K562 (cell line): ENCODE data around the gene CSNK2A1.
A peak's percentile ranks its signal among the peaks of the same experiment; 100 is the strongest.

Experiments
- CTCF ChIP-seq, 3 experiments: IDR thresholded peaks in 2 of 3; conservative IDR thresholded peaks in 1 of 3; 2 replicates each; pipeline ENCODE4 v1.5.1; 2011 to 2012; ENCODE audit warnings: low read length in 3 of 3, mild to moderate bottlenecking in 3 of 3, control low read depth in 2 of 3, improper control_type of control experiment in 1 of 3, inconsistent platforms in 1 of 3, low read depth in 1 of 3, mixed read lengths in 1 of 3, moderate library complexity in 1 of 3; ENCODE audit not compliant: insufficient read depth in 2 of 3
- E2F4 ChIP-seq: sonication (generic); formaldehyde crosslinking; IDR thresholded peaks from 2 replicates; pipeline ENCODE4 v1.8.0; 2022; ENCODE audit warnings: mild to moderate bottlenecking, low read depth, missing genetic modification reagents
- NR2C2 ChIP-seq, 2 experiments: fragments of 200-800 bp in 1 of 2; sonication (Bioruptor generic) in 1 of 2; sonication (generic) in 1 of 2; formaldehyde crosslinking in 1 of 2; IDR thresholded peaks; 2 replicates each; pipeline versions ENCODE4 v1.6.1 to v1.8.0; 2016 to 2022; ENCODE audit warnings: mild to moderate bottlenecking in 1 of 2, missing compliant biosample characterization in 1 of 2, missing genetic modification characterization in 1 of 2, missing genetic modification reagents in 1 of 2
- RBBP5 ChIP-seq: fragments of 200-600 bp; sonication (generic); IDR thresholded peaks from 2 replicates; pipeline ENCODE4 v1.6.1; 2012; ENCODE audit warnings: borderline replicate concordance, mild to moderate bottlenecking, low read length, control low read depth, inconsistent platforms; ENCODE audit not compliant: insufficient read depth, poor library complexity, severe bottlenecking
- SIN3A ChIP-seq, 2 experiments: fragments of 150-350 bp in 1 of 2; IDR thresholded peaks; 2 replicates each; pipeline ENCODE4 v1.6.1; 2011 to 2016; ENCODE audit warnings: borderline replicate concordance in 2 of 2, low read depth in 2 of 2, low read length in 2 of 2, mild to moderate bottlenecking in 2 of 2, moderate library complexity in 2 of 2; ENCODE audit not compliant: control insufficient read depth in 1 of 2
- TCF7L2 ChIP-seq: fragments of 150-350 bp; IDR thresholded peaks from 2 replicates; pipeline ENCODE4 v1.6.1; 2016; ENCODE audit warnings: low read depth, mild to moderate bottlenecking, low read length, moderate library complexity
- ZBTB1 ChIP-seq: sonication (generic); formaldehyde crosslinking; IDR thresholded peaks from 2 replicates; pipeline ENCODE4 v1.8.1; 2023; ENCODE audit warnings: missing genetic modification reagents, low read depth, mild to moderate bottlenecking, borderline replicate concordance
- ZNF384 ChIP-seq: IDR thresholded peaks from 2 replicates; pipeline ENCODE4 v1.6.1; 2012; ENCODE audit warnings: low read depth, low read length, improper control_type of control experiment
- ZNF592 ChIP-seq: fragments of 450-650 bp; IDR thresholded peaks from 2 replicates; pipeline ENCODE4 v1.6.1; 2017; ENCODE audit warnings: antibody characterized with exemption, mild to moderate bottlenecking

- peak; percentile 8 for TF ChIP-seq RBBP5
- peak; percentile 25; the same call in 1 of the 2 replicates for TF ChIP-seq ZNF592
- no peak for TF ChIP-seq CTCF (IDR thresholded peaks at IDR 0.05 in 2 of 3, conservative IDR thresholded peaks at IDR 0.05 in 1 of 3; ENCODE audit: insufficient read depth in 2 of 3, low read depth in 1 of 3, low read length in 3 of 3)
- no peak for TF ChIP-seq ZBTB1 (CRISPR knock-in tag)
- no peak for TF ChIP-seq SIN3A (IDR thresholded peaks at IDR 0.05; ENCODE audit: borderline replicate concordance in 2 of 2, control insufficient read depth in 1 of 2, low read depth in 2 of 2, low read length in 2 of 2)
- TF ChIP-seq TCF7L2 = no peak
- TF ChIP-seq E2F4 = no peak
- no peak for TF ChIP-seq NR2C2 (CRISPR knock-in tag; IDR thresholded peaks at IDR 0.05)
- peak; percentile 85 for TF ChIP-seq NR2C2 (tag; IDR thresholded peaks at IDR 0.05)
- no peak for TF ChIP-seq ZNF384
Observed at GRCh38 chr20:544153-544725, 649 bp upstream of the CSNK2A1 start.
